ENCODE measurements around the gene FOXP1. TPM values are rescaled to one million over a fixed set of nuclear protein-coding genes. Genes with fewer than 3 reads are reported as not detected.

The FOXP1 gene
- polyA plus RNA-seq, 1 donor from 2014 or later = 5.6 TPM

DNA sequence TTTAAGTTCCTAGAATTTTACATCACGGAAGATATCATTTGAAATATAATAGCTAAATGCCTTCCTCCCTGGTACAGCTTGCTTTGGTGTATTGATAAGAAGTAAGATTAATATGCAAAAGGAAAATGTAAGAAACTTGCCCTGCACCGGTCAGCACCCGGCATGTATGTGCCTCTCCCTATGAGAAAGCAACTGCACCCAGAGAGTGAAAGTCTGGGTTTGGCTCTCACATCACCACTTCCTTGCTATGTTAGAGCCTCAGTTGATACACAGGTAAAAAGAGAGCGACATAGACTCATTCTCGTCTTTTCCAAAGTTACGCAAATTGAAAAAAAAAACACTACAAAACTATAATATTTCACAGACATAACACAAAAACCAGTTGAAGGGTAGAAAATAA is 96.7 kb downstream of the FOXP1 start:
- TF ChIP-seq EP300 (conservative IDR thresholded peaks at IDR 0.05; ENCODE audit: poor library complexity, severe bottlenecking) (no peak), MXI1 (conservative IDR thresholded peaks at IDR 0.05; ENCODE audit: poor library complexity, severe bottlenecking) (no peak), POLR2AphosphoS5 (IDR thresholded peaks at IDR 0.05) (no peak)
- TF ChIP-seq, protein P1, sequence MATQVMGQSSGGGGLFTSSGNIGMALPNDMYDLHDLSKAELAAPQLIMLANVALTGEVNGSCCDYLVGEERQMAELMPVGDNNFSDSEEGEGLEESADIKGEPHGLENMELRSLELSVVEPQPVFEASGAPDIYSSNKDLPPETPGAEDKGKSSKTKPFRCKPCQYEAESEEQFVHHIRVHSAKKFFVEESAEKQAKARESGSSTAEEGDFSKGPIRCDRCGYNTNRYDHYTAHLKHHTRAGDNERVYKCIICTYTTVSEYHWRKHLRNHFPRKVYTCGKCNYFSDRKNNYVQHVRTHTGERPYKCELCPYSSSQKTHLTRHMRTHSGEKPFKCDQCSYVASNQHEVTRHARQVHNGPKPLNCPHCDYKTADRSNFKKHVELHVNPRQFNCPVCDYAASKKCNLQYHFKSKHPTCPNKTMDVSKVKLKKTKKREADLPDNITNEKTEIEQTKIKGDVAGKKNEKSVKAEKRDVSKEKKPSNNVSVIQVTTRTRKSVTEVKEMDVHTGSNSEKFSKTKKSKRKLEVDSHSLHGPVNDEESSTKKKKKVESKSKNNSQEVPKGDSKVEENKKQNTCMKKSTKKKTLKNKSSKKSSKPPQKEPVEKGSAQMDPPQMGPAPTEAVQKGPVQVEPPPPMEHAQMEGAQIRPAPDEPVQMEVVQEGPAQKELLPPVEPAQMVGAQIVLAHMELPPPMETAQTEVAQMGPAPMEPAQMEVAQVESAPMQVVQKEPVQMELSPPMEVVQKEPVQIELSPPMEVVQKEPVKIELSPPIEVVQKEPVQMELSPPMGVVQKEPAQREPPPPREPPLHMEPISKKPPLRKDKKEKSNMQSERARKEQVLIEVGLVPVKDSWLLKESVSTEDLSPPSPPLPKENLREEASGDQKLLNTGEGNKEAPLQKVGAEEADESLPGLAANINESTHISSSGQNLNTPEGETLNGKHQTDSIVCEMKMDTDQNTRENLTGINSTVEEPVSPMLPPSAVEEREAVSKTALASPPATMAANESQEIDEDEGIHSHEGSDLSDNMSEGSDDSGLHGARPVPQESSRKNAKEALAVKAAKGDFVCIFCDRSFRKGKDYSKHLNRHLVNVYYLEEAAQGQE (IDR thresholded peaks at IDR 0.05; ENCODE audit: borderline replicate concordance) = no peak
- Histone ChIP-seq H3K27me3 (ENCODE audit: insufficient read depth, low read depth, low read length) (no peaks in the 10 kb centered on the region), H3F3A (ENCODE audit: insufficient read depth, low read length, poor library complexity, severe bottlenecking) (no peaks in the 10 kb centered on the region), H4K20me1 (ENCODE audit: insufficient read depth) (no peaks in the 10 kb centered on the region), H3K79me2 (replicated peaks; ENCODE audit: insufficient read depth, low read length) (no peaks in the 10 kb centered on the region), H3K9me3 (ENCODE audit: low read length) (peaks cover 6% of the 10 kb centered on the region), H3K36me3 (ENCODE audit: insufficient read depth, low read length) (no peaks in the 10 kb centered on the region), H3K4me2 (ENCODE audit: low read length) (no peak overlapping the region), H3K4me3 (ENCODE audit: low read length) (no peak overlapping the region), H2AFZ (ENCODE audit: low read depth, low read length) (no peak overlapping the region), H3K9ac (ENCODE audit: low read length) (no peak overlapping the region), H3K27ac (ENCODE audit: low read length) (no peak overlapping the region), H3K9me2 (ENCODE audit: insufficient read depth, low read length) (no peaks in the 10 kb centered on the region)

DNA sequence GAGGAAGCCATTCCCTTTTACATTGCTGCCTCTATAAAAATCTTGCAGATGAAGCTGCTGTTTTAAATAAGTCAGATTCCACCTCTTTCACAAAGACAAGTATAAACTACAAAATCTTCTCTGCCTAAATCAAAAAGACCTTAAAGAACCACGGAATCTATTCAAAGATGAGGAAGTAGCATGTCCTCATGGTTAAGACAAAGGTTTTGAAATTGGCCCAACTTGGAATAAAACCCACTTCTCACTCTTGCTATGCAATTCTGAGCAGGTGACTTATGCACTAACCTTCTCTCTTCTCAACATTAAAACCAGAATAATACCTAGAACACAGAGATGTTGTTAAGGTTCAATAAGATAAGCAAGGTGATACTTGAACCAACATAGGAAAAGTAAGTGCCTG is 97.6 kb downstream of the FOXP1 start:
- Histone ChIP-seq H3K4me2 (ENCODE audit: low read length) (no peak overlapping the region), H3K27ac (ENCODE audit: low read length) (no peak overlapping the region), H3K27me3 (ENCODE audit: insufficient read depth, low read depth, low read length) (no peaks in the 10 kb centered on the region), H3F3A (ENCODE audit: insufficient read depth, low read length, poor library complexity, severe bottlenecking) (no peaks in the 10 kb centered on the region), H4K20me1 (ENCODE audit: insufficient read depth) (no peaks in the 10 kb centered on the region), H3K79me2 (replicated peaks; ENCODE audit: insufficient read depth, low read length) (no peaks in the 10 kb centered on the region), H3K9ac (ENCODE audit: low read length) (no peak overlapping the region), H3K9me2 (ENCODE audit: insufficient read depth, low read length) (no peaks in the 10 kb centered on the region), H2AFZ (ENCODE audit: low read depth, low read length) (no peak overlapping the region), H3K36me3 (ENCODE audit: insufficient read depth, low read length) (no peaks in the 10 kb centered on the region), H3K9me3 (ENCODE audit: low read length) (no peaks in the 10 kb centered on the region), H3K4me3 (ENCODE audit: low read length) (no peak overlapping the region)
- TF ChIP-seq POLR2AphosphoS5 (IDR thresholded peaks at IDR 0.05) (no peak), EP300 (conservative IDR thresholded peaks at IDR 0.05; ENCODE audit: poor library complexity, severe bottlenecking) (no peak), SMC3 (conservative IDR thresholded peaks at IDR 0.05; ENCODE audit: poor library complexity) (no peak), RAD21 (conservative IDR thresholded peaks at IDR 0.05) (no peak), EZH2 (IDR thresholded peaks at IDR 0.05; ENCODE audit: borderline replicate concordance, insufficient read depth, low read length, poor library complexity, severe bottlenecking) (no peak), MXI1 (conservative IDR thresholded peaks at IDR 0.05; ENCODE audit: poor library complexity, severe bottlenecking) (no peak), TAF1 (IDR thresholded peaks at IDR 0.05; ENCODE audit: low read depth) (no peak)
- TF ChIP-seq, protein P2, sequence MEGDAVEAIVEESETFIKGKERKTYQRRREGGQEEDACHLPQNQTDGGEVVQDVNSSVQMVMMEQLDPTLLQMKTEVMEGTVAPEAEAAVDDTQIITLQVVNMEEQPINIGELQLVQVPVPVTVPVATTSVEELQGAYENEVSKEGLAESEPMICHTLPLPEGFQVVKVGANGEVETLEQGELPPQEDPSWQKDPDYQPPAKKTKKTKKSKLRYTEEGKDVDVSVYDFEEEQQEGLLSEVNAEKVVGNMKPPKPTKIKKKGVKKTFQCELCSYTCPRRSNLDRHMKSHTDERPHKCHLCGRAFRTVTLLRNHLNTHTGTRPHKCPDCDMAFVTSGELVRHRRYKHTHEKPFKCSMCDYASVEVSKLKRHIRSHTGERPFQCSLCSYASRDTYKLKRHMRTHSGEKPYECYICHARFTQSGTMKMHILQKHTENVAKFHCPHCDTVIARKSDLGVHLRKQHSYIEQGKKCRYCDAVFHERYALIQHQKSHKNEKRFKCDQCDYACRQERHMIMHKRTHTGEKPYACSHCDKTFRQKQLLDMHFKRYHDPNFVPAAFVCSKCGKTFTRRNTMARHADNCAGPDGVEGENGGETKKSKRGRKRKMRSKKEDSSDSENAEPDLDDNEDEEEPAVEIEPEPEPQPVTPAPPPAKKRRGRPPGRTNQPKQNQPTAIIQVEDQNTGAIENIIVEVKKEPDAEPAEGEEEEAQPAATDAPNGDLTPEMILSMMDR (IDR thresholded peaks at IDR 0.05; ENCODE audit: poor library complexity, severe bottlenecking) = no peak
- TF ChIP-seq, protein P1 (IDR thresholded peaks at IDR 0.05; ENCODE audit: borderline replicate concordance) = no peak
